H1 (cell line): ENCODE measurements around the gene BSN. TPM values are rescaled to one million over a fixed set of nuclear protein-coding genes. Genes with fewer than 3 reads are reported as not detected.

Experiments used
- CTCF ChIA-PET: fragments of 300-600 bp; sonication (Branson Sonifier 250); formaldehyde crosslinking; loops from one replicate; lab custom pipeline; 2021; ENCODE audit not compliant: partially characterized antibody; lab: Charles Lee
- POLR2A ChIA-PET: fragments of 300-600 bp; sonication (Branson Sonifier 250); formaldehyde crosslinking; loops from one replicate; lab custom pipeline; 2021; ENCODE audit warnings: inconsistent platforms; ENCODE audit not compliant: partially characterized antibody; lab: Charles Lee
- DNase-seq, 2 experiments: peaks; one replicate each; pipeline versions ENCODE4 v3.0.0 to v3.0.0-alpha.2; 2010 to 2022; ENCODE audit warnings: low spot score in 2 of 2, low read depth in 1 of 2, mixed read lengths in 1 of 2
- FAIRE-seq: peaks from 2 replicates; lab custom pipeline; 2011; peaks lifted over from hg19 to GRCh38; lab: Jason Lieb, UNC
- H2AFZ ChIP-seq: 2 replicates; pipeline ENCODE4 v1.8.1; 2012; ENCODE audit warnings: low read length, inconsistent platforms
- H2AK5ac ChIP-seq: 2 replicates; pipeline ENCODE4 v1.6.1; 2013; ENCODE audit warnings: low read depth, low read length
- H2BK120ac ChIP-seq: replicated peaks from 2 replicates; pipeline ENCODE3; 2013; ENCODE audit warnings: low read depth, low read length, inconsistent platforms
- H2BK12ac ChIP-seq: 2 replicates; pipeline ENCODE4 v1.6.1; 2013; ENCODE audit warnings: low read depth, low read length
- H2BK15ac ChIP-seq: 2 replicates; pipeline ENCODE4 v1.6.1; 2013; ENCODE audit warnings: low read length
- H2BK20ac ChIP-seq: 2 replicates; pipeline ENCODE4 v1.6.1; 2013; ENCODE audit warnings: low read length
- H2BK5ac ChIP-seq: 2 replicates; pipeline ENCODE4 v1.6.1; 2013; ENCODE audit warnings: low read depth, low read length
- H3K14ac ChIP-seq: 2 replicates; pipeline ENCODE4 v1.6.1; 2013; ENCODE audit warnings: inconsistent platforms; ENCODE audit not compliant: insufficient read length
- H3K18ac ChIP-seq: 2 replicates; pipeline ENCODE4 v1.6.1; 2013; ENCODE audit warnings: low read length; ENCODE audit errors: extremely low read depth
- H3K23ac ChIP-seq: 2 replicates; pipeline ENCODE4 v1.6.1; 2013; ENCODE audit warnings: inconsistent platforms; ENCODE audit not compliant: insufficient read length
- H3K23me2 ChIP-seq: 2 replicates; pipeline ENCODE4 v1.6.1; 2013; ENCODE audit warnings: low read depth, low read length
- H3K27ac ChIP-seq: 2 replicates; pipeline ENCODE4 v1.6.1; 2011; ENCODE audit warnings: low read depth, low read length, inconsistent platforms
- H3K27me3 ChIP-seq, 4 experiments: replicated peaks in 1 of 4; 1 replicate in 1 of 4; 2 replicates in 3 of 4; pipeline versions ENCODE4 v1.6.1 to v1.8.1; 2011 to 2013; ENCODE audit warnings: low read length in 3 of 4, mild to moderate bottlenecking in 3 of 4, inconsistent platforms in 2 of 4, mixed read lengths in 2 of 4, moderate library complexity in 1 of 4; ENCODE audit not compliant: control insufficient read depth in 3 of 4, insufficient read depth in 3 of 4; ENCODE audit errors: extremely low read depth in 1 of 4
- H3K36me3 ChIP-seq, 4 experiments: 2 replicates each; pipeline versions ENCODE4 v1.6.1 to v1.8.1; 2011 to 2013; ENCODE audit warnings: mild to moderate bottlenecking in 4 of 4, low read length in 3 of 4, moderate library complexity in 2 of 4, control low read depth in 1 of 4, inconsistent platforms in 1 of 4; ENCODE audit not compliant: insufficient read depth in 4 of 4, control insufficient read depth in 2 of 4
- H3K4ac ChIP-seq: replicated peaks from 2 replicates; pipeline ENCODE3; 2013; ENCODE audit warnings: low read length, low read depth, mixed read lengths, inconsistent platforms; ENCODE audit not compliant: insufficient read length
- H3K4me1 ChIP-seq, 4 experiments: replicated peaks in 1 of 4; 1 replicate in 1 of 4; 2 replicates in 3 of 4; pipeline versions ENCODE4 v1.6.1 to v1.8.1; 2011 to 2013; ENCODE audit warnings: low read length in 3 of 4, inconsistent platforms in 2 of 4, mixed read lengths in 1 of 4; ENCODE audit not compliant: insufficient read depth in 4 of 4, control insufficient read depth in 3 of 4
- H3K4me2 ChIP-seq, 2 experiments: 2 replicates each; pipeline versions ENCODE4 v1.6.1 to v1.8.1; 2011 to 2013; ENCODE audit warnings: low read depth in 2 of 2, low read length in 2 of 2, control low read depth in 1 of 2, inconsistent platforms in 1 of 2, mild to moderate bottlenecking in 1 of 2; ENCODE audit not compliant: insufficient read depth in 1 of 2
- H3K4me3 ChIP-seq, 4 experiments: fragments of 200-600, 300-600 bp in 1 of 4; sonication (generic), shearing (Covaris generic), sonication (Bioruptor Twin) in 1 of 4; 2 replicates each; pipeline versions ENCODE4 v1.5.1 to v1.8.1; 2011 to 2016; ENCODE audit warnings: low read length in 4 of 4, low read depth in 3 of 4, control low read depth in 2 of 4, inconsistent platforms in 2 of 4, mild to moderate bottlenecking in 2 of 4, mixed read lengths in 1 of 4, moderate library complexity in 1 of 4; ENCODE audit not compliant: insufficient read depth in 2 of 4; ENCODE audit errors: extremely low read depth in 1 of 4
- H3K56ac ChIP-seq: replicated peaks from 2 replicates; pipeline ENCODE3; 2013; ENCODE audit warnings: low read depth, mild to moderate bottlenecking, mixed read lengths, low read length, inconsistent platforms; ENCODE audit not compliant: insufficient read length
- H3K79me1 ChIP-seq: 2 replicates; pipeline ENCODE4 v1.6.1; 2013; ENCODE audit warnings: low read depth, low read length, control low read depth
- H3K79me2 ChIP-seq, 2 experiments: 2 replicates each; pipeline versions ENCODE4 v1.6.1 to v1.8.1; 2012 to 2013; ENCODE audit warnings: low read length in 2 of 2, mild to moderate bottlenecking in 2 of 2, inconsistent platforms in 1 of 2; ENCODE audit not compliant: insufficient read depth in 2 of 2, control insufficient read depth in 1 of 2
- H3K9ac ChIP-seq, 4 experiments: replicated peaks in 1 of 4; 1 replicate in 1 of 4; 2 replicates in 3 of 4; pipeline versions ENCODE4 v1.6.1 to v1.8.1; 2011 to 2013; ENCODE audit warnings: low read depth in 3 of 4, low read length in 3 of 4, control low read depth in 2 of 4, mild to moderate bottlenecking in 2 of 4, moderate library complexity in 2 of 4, inconsistent platforms in 1 of 4; ENCODE audit errors: extremely low read depth in 1 of 4
- H3K9me3 ChIP-seq, 2 experiments: 2 replicates each; pipeline versions ENCODE4 v1.6.1 to v1.8.1; 2012 to 2013; ENCODE audit warnings: mild to moderate bottlenecking in 2 of 2, moderate library complexity in 2 of 2, control low read depth in 1 of 2, inconsistent platforms in 1 of 2, low read depth in 1 of 2, low read length in 1 of 2, mixed read lengths in 1 of 2; ENCODE audit not compliant: insufficient read depth in 2 of 2
- H4K20me1 ChIP-seq, 2 experiments: replicated peaks in 1 of 2; 2 replicates each; pipeline versions ENCODE3 to v1.8.1; 2011 to 2013; ENCODE audit warnings: inconsistent platforms in 2 of 2, low read length in 2 of 2, mild to moderate bottlenecking in 1 of 2; ENCODE audit not compliant: insufficient read depth in 2 of 2, control insufficient read depth in 1 of 2
- H4K5ac ChIP-seq: 2 replicates; pipeline ENCODE4 v1.6.1; 2013; ENCODE audit warnings: low read length, low read depth, mixed read lengths, inconsistent platforms; ENCODE audit not compliant: insufficient read length
- H4K8ac ChIP-seq: 2 replicates; pipeline ENCODE4 v1.8.0; 2013; ENCODE audit warnings: mild to moderate bottlenecking, moderate library complexity, low read length, inconsistent platforms; ENCODE audit not compliant: insufficient read depth; ENCODE audit errors: extremely low read depth
- H4K91ac ChIP-seq: replicated peaks from 2 replicates; pipeline ENCODE3; 2013; ENCODE audit warnings: low read length, mixed read lengths, inconsistent platforms; ENCODE audit not compliant: insufficient read length
- CBX5 ChIP-seq: fragments of 300-800, 300-1000 bp; sonication (generic); IDR thresholded peaks from 2 replicates; pipeline ENCODE4 v1.7.1; 2016; ENCODE audit warnings: antibody characterized with exemption, low read length, low read depth
- CTBP2 ChIP-seq: IDR thresholded peaks from 2 replicates; pipeline ENCODE4 v1.7.0; 2011; ENCODE audit warnings: borderline replicate concordance, mild to moderate bottlenecking, moderate library complexity, mixed read lengths, low read length; ENCODE audit not compliant: insufficient read depth, insufficient read length
- CTCF ChIP-seq, 3 experiments: IDR thresholded peaks; 1 replicate in 2 of 3; 2 replicates in 1 of 3; pipeline versions ENCODE4 v1.5.1 to v1.6.1; 2011; ENCODE audit warnings: low read length in 3 of 3, mild to moderate bottlenecking in 3 of 3, inconsistent platforms in 2 of 3, low read depth in 1 of 3, moderate library complexity in 1 of 3; ENCODE audit not compliant: insufficient read depth in 1 of 3; ENCODE audit errors: control extremely low read depth in 1 of 3
- GTF2F1 ChIP-seq: IDR thresholded peaks from 2 replicates; pipeline ENCODE4 v1.6.1; 2012; ENCODE audit warnings: low read depth, low read length, improper control_type of control experiment, borderline replicate concordance
- HDAC6 ChIP-seq: IDR thresholded peaks from one replicate; pipeline ENCODE4 v1.7.1; 2012; ENCODE audit warnings: low read depth, mild to moderate bottlenecking, inconsistent platforms, low read length, moderate library complexity
- MAX ChIP-seq: IDR thresholded peaks from 2 replicates; pipeline ENCODE4 v1.6.1; 2012; ENCODE audit warnings: inconsistent platforms
- POLR2AphosphoS5 ChIP-seq: IDR thresholded peaks from 2 replicates; pipeline ENCODE4 v1.6.1; 2011; ENCODE audit warnings: low read depth, low read length
- SRF ChIP-seq: IDR thresholded peaks from 2 replicates; pipeline ENCODE4 v1.6.1; 2011; ENCODE audit warnings: mild to moderate bottlenecking, low read depth, low read length, moderate library complexity
- SUZ12 ChIP-seq: fragments of 200-600 bp; sonication (generic); IDR thresholded peaks from 2 replicates; pipeline ENCODE4 v1.6.1; 2012; ENCODE audit warnings: mild to moderate bottlenecking, inconsistent platforms, low read length, moderate library complexity, mixed read lengths
- TEAD4 ChIP-seq: IDR thresholded peaks from 2 replicates; pipeline ENCODE4 v1.6.1; 2012; ENCODE audit warnings: low read depth, low read length, inconsistent platforms, mixed read lengths
- USF2 ChIP-seq: IDR thresholded peaks from 2 replicates; pipeline ENCODE4 v1.6.1; 2011; ENCODE audit warnings: low read length, improper control_type of control experiment
- polyA plus RNA-seq, 7 experiments: library from polyadenylated mRNA; depleted of rRNA in 3 of 7; stranded (reverse) in 5 of 7; unstranded in 2 of 7; fragments of >200 nt in 5 of 7; fragments of 200-250 nt in 2 of 7; gene quantifications; 1 replicate in 5 of 7; 2 replicates in 1 of 7; 4 replicates in 1 of 7; pipeline versions ENCODE4 v1.2.1 to v1.2.3, GENCODE V29; 2011 to 2013; ENCODE audit warnings: missing spikeins in 2 of 7, mixed read lengths in 2 of 7
- total RNA-seq: library from RNA; stranded (reverse); fragmentation: NEBNext Ultra II Directional; extraction: Animal tissue kit (Norgen Biotek cat#: 25700); gene quantifications from 2 replicates; pipeline ENCODE4 v1.2.1, GENCODE V29; 2021

BSN gene
- total and polyA plus RNA-seq, 2 of the 8 experiments (the other 6 are each of a cell fraction or from before 2014, with no cell fraction given) = 0.60 to 3.0 TPM

- Histone ChIP-seq H4K20me1 (no peaks in the 10 kb centered on the region), H3K18ac (no peak overlapping the region), H3K27ac (no peak overlapping the region), H3K36me3 (no peaks in the 10 kb centered on the region), H3K23ac (no peak overlapping the region), H3K79me1 (0 out of 2 replicates have a peak, but pooled peaks cover 2% of the 10 kb centered on the region), H2BK12ac (no peak overlapping the region), H4K91ac (no peak overlapping the region), H3K23me2 (no peaks in the 10 kb centered on the region), H2AK5ac (no peak overlapping the region), H3K56ac (no peak overlapping the region), H2BK15ac (no peak overlapping the region), H3K4ac (no peak overlapping the region), H3K79me2 (no peaks in the 10 kb centered on the region), H3K4me1 (peaks cover 0 to 12% (median 6%) of the 10 kb centered on the region in 4 experiments; a peak in 5 of 7 replicates), H3K14ac (no peak overlapping the region), H2AFZ (no peak overlapping the region), H2BK5ac (no peak overlapping the region), H2BK120ac (no peak overlapping the region), H4K5ac (no peak overlapping the region), H2BK20ac (no peak overlapping the region), H4K8ac (no peak overlapping the region), H3K4me2 (no peak overlapping the region), H3K27me3 (no peaks in the 10 kb centered on the region; a peak in 1 of 7 replicates), H3K4me3 (no peak overlapping the region), H3K9ac (no peak overlapping the region; a peak in 1 of 7 replicates), H3K9me3 (no peaks in the 10 kb centered on the region)
- CTCF ChIA-PET = interaction anchor here (0.8 to 10.9 kb wide), 6 partner anchors 14 to 102 kb away, joined by 3 to 101 read pairs (median 4); partner anchors contain the start of gene BSN
- no peak for FAIRE-seq
- no peak for DNase-seq
- POLR2A ChIA-PET = interaction anchor here (1.7 kb wide), 1 partner anchor 8 kb away, joined by 3 read pairs; no protein-coding TSS in a partner anchor
- TF ChIP-seq GTF2F1 = no peak
- no peak for TF ChIP-seq CBX5
- no peak for TF ChIP-seq CTCF (IDR thresholded peaks at IDR 0.05; ENCODE audit: control extremely low read depth in 1 of 3, insufficient read depth in 1 of 3, low read depth in 1 of 3, low read length in 3 of 3)
- no peak for TF ChIP-seq SUZ12
- no peak for TF ChIP-seq TEAD4
- TF ChIP-seq MAX = no peak
- TF ChIP-seq SRF = no peak
- no peak for TF ChIP-seq POLR2AphosphoS5
- TF ChIP-seq HDAC6 = no peak
- no peak for TF ChIP-seq CTBP2
- TF ChIP-seq USF2 = no peak
Measured at GRCh38 chr3:49568965-49569364, 14.7 kb downstream of the BSN start.
